ENCODE results near the gene OR1I1.

OR1I1 gene, protein sequence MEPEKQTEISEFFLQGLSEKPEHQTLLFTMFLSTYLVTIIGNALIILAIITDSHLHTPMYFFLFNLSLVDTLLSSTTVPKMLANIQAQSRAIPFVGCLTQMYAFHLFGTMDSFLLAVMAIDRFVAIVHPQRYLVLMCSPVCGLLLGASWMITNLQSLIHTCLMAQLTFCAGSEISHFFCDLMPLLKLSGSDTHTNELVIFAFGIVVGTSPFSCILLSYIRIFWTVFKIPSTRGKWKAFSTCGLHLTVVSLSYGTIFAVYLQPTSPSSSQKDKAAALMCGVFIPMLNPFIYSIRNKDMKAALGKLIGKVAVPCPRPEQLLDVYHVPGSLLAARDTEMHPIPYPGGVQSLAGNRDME

DNA sequence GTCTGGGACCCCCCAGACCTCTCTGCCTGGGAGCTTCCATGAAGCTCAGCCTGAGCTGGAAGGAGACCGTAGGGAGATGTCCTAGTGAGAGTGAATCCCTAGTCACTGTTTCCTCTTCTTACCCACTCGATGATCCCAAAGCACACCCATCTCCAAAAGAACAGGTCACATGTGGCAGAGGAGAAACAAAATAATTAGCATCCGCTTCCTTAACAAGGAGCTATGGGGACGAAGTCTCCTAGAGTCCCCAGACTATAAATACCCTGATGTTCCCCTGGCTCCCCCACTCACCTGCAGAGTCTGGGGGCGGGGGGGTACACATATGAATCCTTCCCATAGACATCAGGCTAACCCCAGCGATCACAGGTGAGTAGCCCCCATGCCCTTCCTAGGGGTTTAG, at the start of gene OR1I1:
OR1I1 (plus strand) TSS at position 301 of the 400 bp plus-strand sequence. CDS start 4,855 bp downstream, outside the sequence.
- Histone ChIP-seq H3K4me1 (no peaks in the 10 kb centered on the region), H3K27me3 (peaks cover 0 to 62% of the 10 kb centered on the region in 2 donors), H3K9me3 (no peaks in the 10 kb centered on the region), H3K27ac (no peak within 1 kb of the TSS), H3K4me3 (no peak within 1 kb of the TSS), H3K36me3 (no peaks in the 10 kb centered on the region)
- no peak for DNase-seq
- intact Hi-C loops (cut with DNase I; ENCODE audit: low total_unique reads): no loop called here
- TF ChIP-seq, protein P1, sequence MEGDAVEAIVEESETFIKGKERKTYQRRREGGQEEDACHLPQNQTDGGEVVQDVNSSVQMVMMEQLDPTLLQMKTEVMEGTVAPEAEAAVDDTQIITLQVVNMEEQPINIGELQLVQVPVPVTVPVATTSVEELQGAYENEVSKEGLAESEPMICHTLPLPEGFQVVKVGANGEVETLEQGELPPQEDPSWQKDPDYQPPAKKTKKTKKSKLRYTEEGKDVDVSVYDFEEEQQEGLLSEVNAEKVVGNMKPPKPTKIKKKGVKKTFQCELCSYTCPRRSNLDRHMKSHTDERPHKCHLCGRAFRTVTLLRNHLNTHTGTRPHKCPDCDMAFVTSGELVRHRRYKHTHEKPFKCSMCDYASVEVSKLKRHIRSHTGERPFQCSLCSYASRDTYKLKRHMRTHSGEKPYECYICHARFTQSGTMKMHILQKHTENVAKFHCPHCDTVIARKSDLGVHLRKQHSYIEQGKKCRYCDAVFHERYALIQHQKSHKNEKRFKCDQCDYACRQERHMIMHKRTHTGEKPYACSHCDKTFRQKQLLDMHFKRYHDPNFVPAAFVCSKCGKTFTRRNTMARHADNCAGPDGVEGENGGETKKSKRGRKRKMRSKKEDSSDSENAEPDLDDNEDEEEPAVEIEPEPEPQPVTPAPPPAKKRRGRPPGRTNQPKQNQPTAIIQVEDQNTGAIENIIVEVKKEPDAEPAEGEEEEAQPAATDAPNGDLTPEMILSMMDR (IDR thresholded peaks at IDR 0.05): no peak

DNA sequence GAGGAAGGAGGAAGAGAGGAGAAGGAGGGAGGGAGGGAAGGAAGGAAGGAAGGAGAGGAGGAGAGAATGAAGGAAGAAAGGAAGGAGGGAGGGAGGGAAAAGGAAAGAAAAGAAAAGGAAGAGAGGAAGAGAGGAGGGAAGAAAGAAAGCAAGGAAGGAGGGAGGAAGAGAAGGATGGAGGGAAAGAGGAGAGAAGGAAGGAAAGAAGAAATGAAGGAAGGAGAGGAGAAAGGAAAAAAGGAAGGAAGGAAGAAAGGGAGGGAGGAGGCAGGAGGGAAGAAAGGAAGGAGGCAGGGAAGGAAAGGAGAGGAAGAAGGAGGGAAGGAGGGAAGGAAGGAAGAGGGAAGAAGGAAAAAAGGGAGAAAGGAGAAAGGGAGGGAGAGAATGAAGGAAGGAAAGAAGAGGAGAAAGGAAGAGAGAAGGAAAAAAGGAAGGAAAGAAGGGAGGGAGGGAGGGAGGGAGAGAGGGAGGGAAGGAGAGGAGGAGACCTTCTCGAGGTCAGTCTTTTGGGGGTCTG, 46.2 kb upstream of the OR1I1 start:
- Histone ChIP-seq H3K36me3 (no peaks in the 10 kb centered on the region), H3K27me3 (peaks cover 0 to 25% of the 10 kb centered on the region in 2 donors), H3K27ac (no peak overlapping the region), H3K9me3 (no peaks in the 10 kb centered on the region), H3K4me1 (peaks cover 0 to 4% (median 0%) of the 10 kb centered on the region in 4 donors), H3K4me3 (no peak overlapping the region)
- TF ChIP-seq, protein P1 (IDR thresholded peaks at IDR 0.05): no peak
- no peak for DNase-seq
- intact Hi-C loops (cut with DNase I; ENCODE audit: low total_unique reads): no loop called here

DNA sequence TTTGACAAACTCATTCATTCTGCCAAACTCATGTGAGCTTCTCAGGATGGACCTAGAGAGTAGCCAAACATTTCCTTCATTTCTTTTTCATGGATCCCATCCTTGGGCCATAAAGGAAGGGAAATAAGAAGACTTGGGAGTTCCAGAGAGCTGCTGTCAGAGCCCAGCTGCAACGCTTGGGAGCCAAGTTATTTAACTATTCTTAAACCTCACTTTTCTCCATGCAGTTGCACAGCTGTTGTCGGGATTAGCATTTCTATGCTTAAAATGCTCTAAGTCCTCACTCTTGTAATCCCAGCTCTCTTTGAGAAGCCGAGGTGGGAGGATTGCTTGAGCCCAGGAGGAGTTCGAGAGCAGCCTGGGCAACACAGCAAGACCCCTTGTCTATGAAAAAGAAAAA, 44.4 kb upstream of the OR1I1 start:
- Histone ChIP-seq H3K4me1 (peaks cover 0 to 4% (median 0%) of the 10 kb centered on the region in 4 donors), H3K4me3 (no peak overlapping the region), H3K27me3 (peaks cover 0 to 39% of the 10 kb centered on the region in 2 donors), H3K36me3 (no peaks in the 10 kb centered on the region), H3K9me3 (no peaks in the 10 kb centered on the region), H3K27ac (no peak overlapping the region)
- DNase-seq: no peak
- TF ChIP-seq, protein P1 (IDR thresholded peaks at IDR 0.05): no peak
- intact Hi-C loops (cut with DNase I; ENCODE audit: low total_unique reads): no loop called here

DNA sequence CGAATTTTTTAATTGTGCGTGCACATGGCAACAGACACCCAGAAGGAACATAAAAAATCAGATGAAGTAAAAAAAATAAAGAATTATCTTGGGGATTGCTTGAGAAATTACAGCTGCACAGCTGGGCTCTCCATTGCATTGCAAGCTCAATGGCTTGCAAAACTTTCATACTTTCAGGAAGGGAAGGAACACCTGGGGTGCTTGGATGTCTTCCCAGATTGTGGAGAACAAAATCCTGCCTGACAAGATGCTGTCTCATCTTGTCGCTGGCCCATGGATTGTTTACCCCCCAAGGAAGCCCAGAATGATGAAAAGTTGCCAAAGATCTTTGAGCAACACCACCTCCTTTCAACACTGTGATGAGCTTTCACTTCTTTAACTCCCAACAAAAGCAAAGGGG, 43.7 kb upstream of the OR1I1 start:
- Histone ChIP-seq H3K4me1 (peaks cover 0 to 4% (median 0%) of the 10 kb centered on the region in 4 donors), H3K36me3 (no peaks in the 10 kb centered on the region), H3K27ac (no peak overlapping the region), H3K4me3 (no peak overlapping the region), H3K27me3 (peaks cover 0 to 35% of the 10 kb centered on the region in 2 donors), H3K9me3 (no peaks in the 10 kb centered on the region)
- DNase-seq: no peak
- intact Hi-C loops (cut with DNase I; ENCODE audit: low total_unique reads): no loop called here
- TF ChIP-seq, protein P1 (IDR thresholded peaks at IDR 0.05): no peak

DNA sequence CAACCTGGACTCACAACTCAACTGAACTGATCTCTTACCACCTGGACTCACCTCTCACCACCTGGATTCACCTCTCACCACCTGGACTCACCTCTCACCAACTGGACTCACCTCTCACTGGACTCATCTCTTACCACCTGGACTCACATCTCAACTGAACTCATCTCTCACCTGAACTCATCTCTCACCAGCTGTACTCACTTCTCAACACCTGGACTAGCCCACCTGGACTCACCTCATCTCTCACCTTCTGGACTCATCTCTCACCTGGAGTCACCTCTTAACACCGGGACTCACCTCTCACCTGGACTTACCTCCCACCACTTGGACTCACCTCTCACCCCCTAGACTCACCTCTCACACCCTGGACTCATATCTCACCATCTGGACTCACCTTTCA, 40.0 kb upstream of the OR1I1 start:
- H3K4me1 ChIP-seq: peaks cover 0 to 4% (median 0%) of the 10 kb centered on the region in 4 donors
- intact Hi-C loops (cut with DNase I; ENCODE audit: low total_unique reads): no loop called here
- H3K4me3 ChIP-seq: no peak overlapping the region
- no peaks in the 10 kb centered on the region for H3K9me3 ChIP-seq
- H3K27me3 ChIP-seq: peaks cover 0 to 23% of the 10 kb centered on the region in 2 donors
- H3K36me3 ChIP-seq: no peaks in the 10 kb centered on the region
- TF ChIP-seq, protein P1 (IDR thresholded peaks at IDR 0.05): no peak
- no peak overlapping the region for H3K27ac ChIP-seq
- DNase-seq: no peak
